Kidney tubule cell (primary cell): ENCODE data around the gene UBAP1L.
"Not testable (repeated sequence)": the region's sequence is repeated elsewhere in the genome, so short reads cannot be mapped to it uniquely, and the experiment has no call there.

ENCODE experiments used
- DNase-seq: peaks from one replicate; pipeline ENCODE4 v3.0.0-alpha.2; 2018; ENCODE audit warnings: low spot score

The UBAP1L gene

DNA sequence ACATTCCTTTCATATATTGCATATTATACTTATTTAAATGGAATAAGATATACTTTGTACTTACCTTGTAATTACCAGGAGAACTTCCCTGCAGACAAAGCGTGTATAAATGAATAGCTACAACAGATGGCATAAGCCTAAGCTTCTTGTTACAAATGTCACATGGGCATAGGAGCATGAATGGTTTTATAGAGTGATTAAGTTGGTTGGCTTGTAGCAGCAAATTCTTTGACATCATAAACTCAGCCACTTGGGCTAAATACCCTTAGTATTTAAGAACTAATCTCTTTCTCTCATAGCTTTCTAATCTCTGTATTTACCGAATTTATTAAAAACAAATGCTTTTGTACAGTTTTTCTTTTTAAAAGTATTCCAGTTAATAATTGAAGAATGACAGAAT lies at the start of gene UBAP1L:
UBAP1L (minus strand) TSS at position 115 of the 400 bp plus-strand sequence. CDS start 8,985 bp downstream, outside the sequence.
- DNase-seq, result no peak

GRCh38 chr15:65164139-65164538 lies 49.1 kb upstream of the UBAP1L start:
- DNase-seq, result no peak

GRCh38 chr15:65163041-65163440 lies 48.0 kb upstream of the UBAP1L start:
- peak; percentile 26 for DNase-seq

DNA sequence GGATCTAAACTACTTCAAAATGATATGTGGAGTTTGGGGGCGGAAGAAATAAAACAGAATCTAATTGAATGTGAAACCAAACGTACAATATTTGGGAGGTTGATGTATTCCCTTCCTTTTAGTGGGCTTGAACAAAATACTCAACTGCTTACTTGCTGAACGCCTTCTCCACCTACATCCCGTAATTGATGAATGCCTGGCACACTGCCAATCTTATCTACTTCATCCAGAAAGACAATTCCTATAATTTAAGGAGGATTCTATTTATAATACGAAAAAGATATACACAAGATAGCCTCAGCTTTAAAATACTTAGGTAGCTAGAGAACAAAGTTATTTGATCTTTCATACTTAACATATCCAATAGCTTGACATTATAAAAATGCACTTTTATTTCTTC lies 41.7 kb upstream of the UBAP1L start:
- DNase-seq, result no peak

- no peak for DNase-seq
Measured at GRCh38 chr15:65154720-65155119, 39.7 kb upstream of the UBAP1L start.

DNA sequence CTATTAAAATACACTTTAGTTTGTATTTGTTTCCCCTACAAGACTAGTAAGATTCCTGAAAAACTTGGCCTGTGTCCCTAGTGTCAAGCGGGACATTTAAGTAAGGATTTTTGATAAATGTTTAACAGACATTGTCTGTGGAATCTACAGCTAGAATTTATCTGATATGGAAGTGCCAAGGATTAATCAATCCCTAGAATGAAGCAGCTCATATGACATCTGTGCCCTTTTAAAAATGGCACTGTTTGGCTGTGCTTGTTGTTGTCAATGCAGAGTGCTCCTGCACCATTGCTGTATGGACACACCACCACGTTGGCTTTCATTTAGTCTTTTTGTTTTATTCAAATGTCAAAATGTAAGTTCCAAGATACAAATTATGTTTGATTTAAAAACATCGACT lies 32.9 kb upstream of the UBAP1L start:
- no peak for DNase-seq

GRCh38 chr15:65146438-65146837 lies 31.4 kb upstream of the UBAP1L start:
- DNase-seq, result no peak

DNA sequence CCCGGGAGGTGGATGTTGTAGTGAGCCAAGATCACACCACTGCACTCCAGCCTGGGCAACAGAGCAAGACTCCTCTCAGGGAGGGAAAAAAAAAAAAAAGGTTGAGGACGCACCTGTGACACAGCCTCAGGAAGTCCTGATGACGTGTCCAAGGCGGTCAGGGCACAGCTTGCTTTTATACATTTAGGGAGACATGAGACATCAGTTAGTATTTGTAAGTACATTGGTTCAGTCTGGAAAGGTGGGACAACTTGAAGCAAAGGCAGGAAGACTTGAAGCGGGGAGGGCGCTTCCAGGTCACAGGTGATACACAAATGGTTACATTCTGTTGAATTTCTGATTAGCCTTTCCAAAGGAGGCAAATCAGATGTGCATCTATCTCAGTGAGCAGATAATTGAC lies 23.6 kb upstream of the UBAP1L start:
- not testable (repeated sequence) for DNase-seq

- not testable (repeated sequence) for DNase-seq
Measured at GRCh38 chr15:65137893-65138292, 22.9 kb upstream of the UBAP1L start.

DNA sequence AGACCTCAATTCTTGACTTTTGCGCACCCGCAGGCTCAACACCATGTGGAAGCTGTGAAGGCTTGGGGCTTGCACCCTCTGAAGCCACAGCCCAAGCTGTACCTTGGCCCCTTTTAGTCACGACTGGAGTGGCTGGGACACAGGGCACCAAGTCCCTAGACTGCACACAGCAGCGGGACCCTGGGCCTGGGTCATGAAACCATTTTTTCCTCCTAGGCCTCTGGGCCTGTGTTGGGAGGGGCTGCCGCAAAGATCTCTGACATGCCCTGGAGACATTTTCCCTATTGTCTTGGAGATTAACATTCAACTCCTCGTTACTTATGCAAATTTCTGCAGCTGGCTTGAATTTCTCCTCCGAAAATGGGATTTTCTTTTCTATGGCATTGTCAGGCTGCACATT lies 22.1 kb upstream of the UBAP1L start:
- DNase-seq, result not testable (repeated sequence)

DNA sequence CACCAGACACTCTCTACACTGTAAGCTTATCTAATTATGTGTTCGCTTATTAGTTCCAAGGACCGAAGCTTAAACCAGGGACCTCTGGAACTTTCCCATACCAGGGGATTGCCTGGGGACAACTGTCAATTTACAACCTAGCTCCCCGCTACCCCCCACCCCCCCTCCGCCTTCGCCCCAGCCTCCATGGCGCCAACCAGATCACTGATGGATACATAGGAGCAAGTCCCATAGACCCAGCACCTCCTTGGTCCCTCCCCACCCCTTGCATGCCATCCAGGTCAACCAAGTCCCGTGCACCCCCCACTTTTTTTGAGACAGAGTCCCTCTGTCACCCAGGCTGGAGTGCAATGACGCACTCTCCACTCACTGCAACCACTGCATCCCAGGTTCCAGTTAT lies 19.5 kb upstream of the UBAP1L start:
- DNase-seq, result no peak

DNA sequence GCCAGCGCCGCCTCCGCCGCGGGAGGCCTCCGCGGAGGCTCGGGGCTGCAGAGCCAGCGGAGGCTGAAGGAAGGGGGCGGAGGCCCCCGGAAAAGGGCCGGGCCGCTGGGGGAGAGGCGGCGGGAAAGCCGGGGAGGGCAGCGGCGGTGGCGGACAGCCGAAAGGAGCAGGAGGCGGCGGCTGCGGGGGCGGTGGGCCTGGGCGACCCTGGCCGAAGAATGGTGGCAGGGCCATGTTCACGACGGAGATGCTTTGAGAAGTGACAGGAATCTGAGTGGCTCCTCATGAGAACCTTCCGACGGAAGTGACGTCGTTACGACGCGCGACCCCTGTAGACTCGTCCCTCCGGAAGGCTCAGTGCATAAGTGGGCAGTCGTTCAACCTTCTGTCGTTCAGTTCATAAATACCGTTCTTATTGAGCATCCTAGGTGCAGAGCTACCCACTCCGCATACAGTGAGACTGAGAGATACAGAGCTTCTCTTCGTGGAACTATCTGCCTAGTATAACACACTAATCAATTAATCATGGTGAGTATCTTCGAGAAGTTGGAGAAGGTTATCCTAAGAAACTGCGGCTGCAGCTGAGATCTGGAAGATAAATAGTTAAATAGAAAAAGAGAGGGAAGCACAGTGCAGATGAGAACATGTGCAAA lies 18.7 kb upstream of the UBAP1L start, which contains the start of gene PDCD7:
PDCD7 (minus strand) TSS at position 261 of the 653 bp plus-strand sequence; CDS start at position 234, 27 bp downstream.
- peak; percentile 88 for DNase-seq

GRCh38 chr15:65132878-65133547 lies 18.0 kb upstream of the UBAP1L start:
- peak; percentile 66 for DNase-seq

DNA sequence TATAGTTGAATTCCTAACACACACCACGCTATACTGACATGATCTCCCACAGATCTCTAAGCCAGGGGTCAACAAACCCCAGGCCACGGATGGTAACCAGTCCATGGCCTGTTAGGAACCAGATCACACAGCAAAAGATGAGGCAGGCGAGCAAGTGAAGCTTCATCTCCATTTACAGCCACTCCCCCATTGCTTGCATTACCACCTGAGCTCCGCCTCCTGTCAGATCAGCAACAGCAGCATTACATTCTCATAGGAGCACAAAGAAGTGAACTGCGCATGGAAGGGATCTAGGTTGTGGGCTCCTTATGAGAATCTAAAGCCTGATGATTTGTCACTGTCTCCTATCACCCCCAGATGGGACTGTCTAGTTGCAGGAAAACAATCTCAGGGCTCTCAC lies 15.9 kb upstream of the UBAP1L start:
- DNase-seq, result no peak

GRCh38 chr15:65115542-65115941 lies 542 bp upstream of the UBAP1L start:
- DNase-seq, result no peak

- no peak for DNase-seq
Measured at GRCh38 chr15:65110676-65111292, 4.2 kb downstream of the UBAP1L start.

DNA sequence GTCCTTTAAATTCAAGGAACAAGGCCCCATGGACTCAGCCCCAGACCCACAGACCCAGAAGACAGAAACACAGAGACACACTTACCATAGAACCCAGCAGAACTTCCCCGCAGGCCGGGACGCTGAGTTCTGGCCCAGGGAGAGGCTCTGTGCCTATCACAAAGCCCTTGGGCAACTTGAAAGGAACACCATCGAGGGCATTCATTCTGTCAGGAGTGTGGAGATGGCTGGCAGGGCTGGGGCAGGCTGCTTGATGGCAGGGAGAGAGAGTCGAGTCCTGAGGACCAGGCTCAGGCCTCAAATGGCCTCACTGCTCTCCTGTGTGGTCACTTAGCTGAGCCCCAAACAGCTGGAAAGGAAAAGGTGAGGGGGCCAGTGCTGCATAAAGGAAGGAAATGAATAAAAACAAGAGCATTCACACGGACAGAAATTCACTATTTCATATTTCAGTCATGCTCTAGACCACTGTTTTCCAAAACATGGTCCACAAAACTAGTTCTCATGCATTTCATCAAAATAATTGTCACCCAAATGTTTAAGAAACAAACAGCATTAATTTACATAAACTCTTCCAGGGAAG lies 8.9 kb downstream of the UBAP1L start:
- no peak for DNase-seq

GRCh38 chr15:65105038-65105437 lies 10.0 kb downstream of the UBAP1L start:
- no peak for DNase-seq

DNA sequence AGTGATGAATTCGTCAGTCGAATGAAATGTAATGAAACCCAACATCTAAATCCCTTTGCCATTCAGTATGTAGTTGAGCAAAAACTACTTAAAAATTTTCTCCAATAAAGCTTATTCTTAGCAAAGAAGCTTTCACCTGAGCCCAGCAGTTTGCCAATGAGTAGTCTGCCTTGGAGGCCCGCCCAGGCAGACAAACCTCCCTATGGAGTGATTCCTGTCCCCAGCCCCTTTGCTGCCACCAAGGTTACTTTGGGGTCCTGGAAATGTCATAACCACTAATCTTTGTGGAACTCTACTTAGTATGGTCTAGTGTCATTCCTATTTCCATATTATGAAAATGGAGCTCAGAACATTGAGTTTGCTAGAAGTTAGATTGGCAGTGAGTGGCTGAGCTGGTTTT lies 12.1 kb downstream of the UBAP1L start:
- no peak for DNase-seq

DNA sequence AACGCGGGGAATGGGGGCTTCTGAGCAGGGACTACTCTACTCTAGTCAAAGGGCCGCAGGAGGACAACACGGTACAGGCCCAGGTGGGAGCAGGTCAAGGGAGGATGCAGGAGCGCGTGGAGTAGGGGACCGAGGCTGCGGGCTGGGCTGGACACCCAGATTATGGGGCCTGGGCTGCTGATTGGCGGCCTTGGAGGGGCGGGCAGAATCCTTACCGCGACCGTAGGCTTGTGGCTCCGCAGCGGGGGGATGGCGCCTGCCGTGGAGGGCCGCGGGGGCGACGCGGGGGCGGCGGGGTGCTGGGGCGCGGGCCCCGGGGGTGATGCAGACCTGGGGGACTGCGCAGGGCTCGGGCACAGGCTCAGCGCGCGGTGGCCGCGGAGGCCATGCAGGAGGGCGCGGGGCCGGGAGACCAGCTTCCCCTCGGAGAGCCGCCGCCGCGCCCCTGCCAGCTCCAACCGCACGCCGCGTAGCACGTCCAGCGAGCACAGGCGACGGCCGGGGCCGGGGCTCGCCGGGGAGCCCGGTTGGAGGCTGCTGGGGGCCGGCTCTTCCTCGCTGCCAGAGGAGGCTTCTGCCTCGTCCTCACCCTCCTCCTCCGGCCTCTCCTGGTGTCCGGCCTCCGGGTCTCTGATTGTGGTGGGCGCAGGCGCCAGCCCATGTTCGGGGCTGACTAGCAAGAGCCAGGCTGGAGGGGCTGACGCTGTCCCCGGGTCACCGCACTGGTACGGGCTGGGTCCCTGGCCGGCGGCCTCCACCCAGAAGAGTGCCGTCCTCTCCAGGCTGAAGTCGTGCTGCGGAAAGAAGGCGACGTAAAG lies 12.9 kb downstream of the UBAP1L start:
- no peak for DNase-seq

DNA sequence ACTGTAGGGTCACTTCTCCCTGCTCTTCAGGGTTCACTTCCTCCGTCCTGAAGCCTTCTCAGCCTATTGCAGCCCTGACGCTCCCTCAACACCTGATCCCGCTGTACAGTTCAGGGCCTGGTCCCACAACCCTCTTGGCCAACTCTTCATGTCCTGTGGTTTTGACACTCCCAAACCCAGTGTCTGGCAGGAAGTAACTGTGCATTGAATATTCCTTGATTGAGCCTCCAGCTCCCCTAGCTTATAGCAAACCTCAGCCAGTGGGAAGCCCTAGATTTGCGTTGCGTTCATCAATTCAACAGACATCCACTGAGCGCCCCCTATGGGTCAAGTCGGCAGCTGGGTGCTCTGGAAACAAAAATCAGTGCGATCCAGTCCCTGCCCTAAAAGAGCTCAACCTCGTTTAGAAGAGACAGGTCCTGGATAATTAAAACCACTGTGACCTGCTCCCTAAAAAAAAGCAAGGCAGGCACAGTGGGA lies 13.5 kb downstream of the UBAP1L start:
- peak; percentile 49 for DNase-seq

DNA sequence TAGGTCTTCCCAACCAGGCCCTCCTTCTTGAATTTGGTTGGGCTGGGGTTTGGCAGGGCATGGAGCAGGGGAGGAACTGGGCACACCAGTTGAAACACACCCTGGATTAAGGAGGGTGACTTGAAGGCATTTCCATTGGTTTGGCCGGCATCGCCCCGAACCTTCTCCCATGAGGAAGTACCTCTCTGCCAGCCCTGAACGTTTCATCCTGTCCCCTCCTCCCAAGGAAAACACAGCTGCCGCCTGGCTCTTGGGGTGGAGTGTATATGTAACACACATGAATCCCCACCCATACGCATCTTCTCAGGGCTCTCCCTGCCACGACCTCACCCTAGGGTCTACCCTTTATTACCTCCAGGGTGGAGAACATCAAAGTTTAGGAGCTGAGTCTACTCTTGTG lies 14.6 kb downstream of the UBAP1L start:
- no peak for DNase-seq
